A549 (cell line): Measurements from ENCODE around the gene PPP1R1B. TPM values are rescaled to one million over a fixed set of nuclear protein-coding genes. Genes with fewer than 3 reads are reported as not detected.
A peak's percentile ranks its signal among the peaks of the same experiment; 100 is the strongest.

Experiments
- ATAC-seq, 2 experiments: fragments of 200-7000 bp in 1 of 2; fragments of >200 bp in 1 of 2; cut with Nextera tagmentation in 1 of 2; cut with Tn5 transposase in 1 of 2; 3 replicates each; pipeline versions ENCODE4 v1.8.0 to v1.9.1; 2018 to 2020; ENCODE audit warnings: mild to moderate bottlenecking in 1 of 2, moderate library complexity in 1 of 2
- CTCF ChIA-PET: fragments of 300-600 bp; sonication (Branson Sonifier 250); formaldehyde crosslinking; extraction: SDS; loops from one replicate; lab custom pipeline; 2021; ENCODE audit warnings: antibody characterized with exemption, inconsistent platforms; lab: Yijun Ruan, JAX
- POLR2A ChIA-PET: fragments of 350-600 bp; formaldehyde crosslinking; extraction: SDS; loops from one replicate; lab custom pipeline; 2021; ENCODE audit warnings: antibody characterized with exemption, inconsistent platforms; lab: Yijun Ruan, JAX
- DNase-seq, 2 experiments: peaks; one replicate each; pipeline versions ENCODE4 v3.0.0 to v3.0.0-alpha.2; 2011 to 2016; ENCODE audit warnings: low read depth in 1 of 2, low spot score in 1 of 2
- FAIRE-seq: peaks from 2 replicates; lab custom pipeline; 2011; peaks lifted over from hg19 to GRCh38; lab: Jason Lieb, UNC
- H3K27ac ChIP-seq, 2 experiments: fragments of >200 bp; sonication (Bioruptor Twin); formaldehyde crosslinking; 3 replicates each; pipeline ENCODE4 v1.5.1; 2016 to 2017
- H3K4me1 ChIP-seq: fragments of >200 bp; sonication (Bioruptor Twin); formaldehyde crosslinking; 3 replicates; pipeline ENCODE4 v1.6.1; 2016
- H3K4me2 ChIP-seq: fragments of >200 bp; sonication (Bioruptor Twin); formaldehyde crosslinking; 3 replicates; pipeline ENCODE4 v1.6.1; 2016
- H3K4me3 ChIP-seq: fragments of >200 bp; sonication (Bioruptor Twin); formaldehyde crosslinking; 3 replicates; pipeline ENCODE4 v1.5.1; 2016
- H3K9me3 ChIP-seq: fragments of >200 bp; sonication (Bioruptor Twin); formaldehyde crosslinking; 3 replicates; pipeline ENCODE4 v1.6.1; 2016
- BHLHE40 ChIP-seq: IDR thresholded peaks from 2 replicates; pipeline ENCODE4 v1.6.1; 2012; ENCODE audit warnings: low read depth, low read length, inconsistent platforms
- CBX2 ChIP-seq: fragments of 200-600 bp; sonication (generic); IDR thresholded peaks from 2 replicates; pipeline ENCODE4 v1.6.1; 2016; ENCODE audit warnings: low read depth, mild to moderate bottlenecking, borderline replicate concordance
- CBX8 ChIP-seq: fragments of 200-600 bp; sonication (generic); IDR thresholded peaks from 2 replicates; pipeline ENCODE4 v1.6.1; 2016
- EP300 ChIP-seq, 2 experiments: fragments of >200 bp; sonication (Bioruptor Twin); formaldehyde crosslinking; IDR thresholded peaks; 2 replicates in 1 of 2; 3 replicates in 1 of 2; pipeline ENCODE4 v1.6.1; 2016 to 2017
- HDAC2 ChIP-seq: fragments of 200-600 bp; sonication (generic); IDR thresholded peaks from 2 replicates; pipeline ENCODE4 v1.6.1; 2016
- HEYL ChIP-seq: fragments of 250-450 bp; sonication (Bioruptor Pico); IDR thresholded peaks from 2 replicates; pipeline ENCODE4 v1.8.0; 2021; ENCODE audit warnings: mild to moderate bottlenecking, moderate library complexity
- HOXA7 ChIP-seq: fragments of 250-450 bp; sonication (Bioruptor Pico); IDR thresholded peaks from 2 replicates; pipeline ENCODE4 v1.5.0; 2020; ENCODE audit warnings: mild to moderate bottlenecking, moderate library complexity
- HOXB13 ChIP-seq: fragments of 250-450 bp; sonication (Bioruptor Pico); IDR thresholded peaks from 2 replicates; pipeline ENCODE4 v1.5.0; 2020; ENCODE audit warnings: low read depth, mild to moderate bottlenecking, moderate library complexity
- HOXB5 ChIP-seq: fragments of 250-450 bp; sonication (Bioruptor Pico); IDR thresholded peaks from 2 replicates; pipeline ENCODE4 v1.5.0; 2020; ENCODE audit warnings: mild to moderate bottlenecking, moderate library complexity
- KDM1A ChIP-seq: fragments of 200-600 bp; sonication (generic); IDR thresholded peaks from 2 replicates; pipeline ENCODE4 v1.6.1; 2016; ENCODE audit warnings: low read depth, mild to moderate bottlenecking
- MAZ ChIP-seq: fragments of 150-350 bp; IDR thresholded peaks from 2 replicates; pipeline ENCODE4 v1.6.1; 2014; ENCODE audit warnings: antibody characterized with exemption, low read depth, low read length, borderline replicate concordance
- MYC ChIP-seq: IDR thresholded peaks from 2 replicates; pipeline ENCODE4 v1.6.1; 2012; ENCODE audit warnings: mild to moderate bottlenecking, inconsistent platforms, low read length, improper control_type of control experiment, borderline replicate concordance
- NR3C1 ChIP-seq: fragments of >200 bp; sonication (Bioruptor Twin); formaldehyde crosslinking; IDR thresholded peaks from 3 replicates; pipeline ENCODE4 v1.6.1; 2017
- RARB ChIP-seq: fragments of 250-450 bp; sonication (Bioruptor Pico); IDR thresholded peaks from 2 replicates; pipeline ENCODE4 v1.8.0; 2021; ENCODE audit warnings: mild to moderate bottlenecking, moderate library complexity
- RCOR1 ChIP-seq: fragments of 150-350 bp; IDR thresholded peaks from 2 replicates; pipeline ENCODE4 v1.6.1; 2014; ENCODE audit warnings: antibody characterized with exemption, low read length, low read depth
- RNF2 ChIP-seq: fragments of 200-600 bp; sonication (generic); IDR thresholded peaks from 2 replicates; pipeline ENCODE4 v1.6.1; 2016; ENCODE audit warnings: low read depth, mild to moderate bottlenecking, antibody characterized with exemption, moderate library complexity, borderline replicate concordance
- SREBF2 ChIP-seq: fragments of 450-650 bp; IDR thresholded peaks from 2 replicates; pipeline ENCODE4 v1.6.1; 2014; ENCODE audit warnings: mild to moderate bottlenecking, moderate library complexity
- TFCP2L1 ChIP-seq: fragments of 250-450 bp; sonication (Bioruptor Pico); IDR thresholded peaks from 2 replicates; pipeline ENCODE4 v1.5.0; 2021; ENCODE audit warnings: mild to moderate bottlenecking
- ZFP36 ChIP-seq: fragments of 450-650 bp; IDR thresholded peaks from 2 replicates; pipeline ENCODE4 v1.6.1; 2014; ENCODE audit warnings: borderline replicate concordance; ENCODE audit not compliant: partially characterized antibody
- WGBS: methylation state at CpG from one replicate; pipeline ENCODE4 v1.1.6; 2017; ENCODE audit errors: missing lambda C conversion rate; 5-methylcytosine and 5-hydroxymethylcytosine counted together
- polyA plus RNA-seq, 4 experiments: library from polyadenylated mRNA; depleted of rRNA in 3 of 4; stranded (reverse); fragments of >200 nt; fragmentation: RNase III in 1 of 4; extraction: RNeasy Plus Mini Kit Qiagen cat#74134 plus additional on column Dnase treatment in 1 of 4; gene quantifications; 2 replicates in 3 of 4; 3 replicates in 1 of 4; pipeline ENCODE4 v1.2.3, GENCODE V29; 2011 to 2017
- TF ChIP-seq, protein P1 (sequence below): fragments of 150-350 bp; IDR thresholded peaks from 2 replicates; pipeline ENCODE4 v1.6.1; 2014; ENCODE audit warnings: low read depth, mild to moderate bottlenecking, low read length
- TF ChIP-seq, protein P2 (sequence below): IDR thresholded peaks from 2 replicates; pipeline ENCODE4 v1.6.1; 2012
- TF ChIP-seq, protein P3 (sequence below): fragments of >200 bp; sonication (Bioruptor Twin); formaldehyde crosslinking; IDR thresholded peaks from 3 replicates; pipeline ENCODE4 v1.6.1; 2016
- TF ChIP-seq, protein P4 (sequence below): fragments of >200 bp; sonication (Bioruptor Twin); formaldehyde crosslinking; IDR thresholded peaks from 3 replicates; pipeline ENCODE4 v1.5.1; 2016
- TF ChIP-seq, protein P5 (sequence below): IDR thresholded peaks from 2 replicates; pipeline ENCODE4 v1.6.1; 2012

The PPP1R1B gene
- polyA plus RNA-seq, 2 of the 4 experiments (the other 2 are of a cell fraction): 0.10 TPM; not detected in 1

DNA sequence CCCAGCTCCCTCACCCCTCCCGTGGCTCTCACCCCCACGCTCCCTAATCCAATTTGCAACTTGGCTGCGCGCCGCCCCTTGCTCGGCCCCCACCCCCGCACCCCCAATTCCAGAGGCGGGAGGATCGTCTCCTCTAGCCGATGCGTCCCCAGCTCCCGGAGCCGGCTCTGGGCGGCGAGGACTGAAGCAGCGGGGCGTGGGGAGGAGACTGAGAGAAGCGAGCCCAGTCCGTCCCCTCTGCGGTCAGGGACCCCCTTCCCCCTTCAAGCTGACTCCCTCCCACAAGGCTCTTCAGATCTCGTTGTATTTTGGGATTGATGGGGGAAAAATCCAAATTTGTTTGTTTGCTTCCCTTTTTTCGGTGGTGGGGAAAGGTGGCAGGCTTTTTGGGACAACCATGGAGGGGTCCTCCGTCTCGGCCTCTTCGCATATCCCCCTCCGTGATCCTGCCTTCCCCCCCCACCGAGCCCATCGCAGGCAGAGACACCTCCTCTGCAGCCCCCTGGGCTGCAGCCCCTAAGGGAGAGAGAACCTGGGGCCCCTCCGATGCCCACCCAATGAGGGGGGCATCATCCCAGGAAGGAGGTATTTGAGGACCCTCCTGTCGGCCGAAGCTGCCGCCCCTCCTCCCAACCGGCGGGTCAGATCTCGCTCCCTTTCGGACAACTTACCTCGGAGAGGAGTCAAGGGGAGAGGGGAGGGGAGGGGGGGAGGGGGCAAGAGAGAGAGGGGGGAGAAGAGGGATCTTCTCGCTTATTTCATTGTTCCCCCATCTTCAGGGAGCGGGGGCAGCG, 19.5 kb upstream of the PPP1R1B start:
- H3K4me3 ChIP-seq: peak overlapping the region; percentile 30
- ChIA-PET CTCF (interaction anchor here (0.7 to 58.8 kb wide), 5 partner anchors 9 to 146 kb away, joined by 3 to 1581 read pairs (median 14); partner anchors contain the start of genes PPP1R1B and STARD3), POLR2A (interaction anchor here (0.7 kb wide), 1 partner anchor 1351 kb away, joined by 5 read pairs; no protein-coding TSS in a partner anchor)
- no peak for DNase-seq
- peak in 1 of 2 experiments; percentile 26; a peak in 3 of 6 replicates for ATAC-seq
- H3K27ac ChIP-seq: peak overlapping the region in 1 of 2 experiments; percentile 20; a peak in 2 of 6 replicates
- no peak for TF ChIP-seq RCOR1
- TF ChIP-seq ZFP36: peak; percentile 23
- TF ChIP-seq CBX8: peak; percentile 99
- TF ChIP-seq HDAC2: no peak
- TF ChIP-seq RNF2: peak; percentile 99
- peak overlapping the region; percentile 92 for H3K4me2 ChIP-seq
- H3K4me1 ChIP-seq: peaks cover 44% of the 10 kb centered on the region
- WGBS: 1% methylated on average over 16 of the region's 40 CpGs
- no peak for FAIRE-seq
- H3K9me3 ChIP-seq: no peaks in the 10 kb centered on the region

DNA sequence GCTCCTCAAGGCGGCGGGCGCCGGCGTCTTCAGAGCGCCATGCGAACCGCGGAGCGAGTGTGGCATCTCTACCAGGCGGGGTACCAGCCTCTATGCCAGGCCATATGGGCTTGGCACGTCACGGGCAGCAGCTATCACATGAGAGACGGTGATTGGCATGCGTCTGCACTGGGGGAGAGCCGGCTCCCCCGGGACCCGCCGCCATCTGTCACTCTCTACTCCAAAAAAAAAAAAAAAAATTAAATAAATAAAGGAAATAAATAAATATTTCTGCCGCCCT, 19.0 kb upstream of the PPP1R1B start, which contains the start of gene NEUROD2:
NEUROD2 (minus strand) TSS at position 70 of the 280 bp plus-strand sequence. CDS start 1,321 bp downstream, outside the sequence.
- POLR2A ChIA-PET: no interaction called here
- ATAC-seq: no peak
- TF ChIP-seq, protein P1, sequence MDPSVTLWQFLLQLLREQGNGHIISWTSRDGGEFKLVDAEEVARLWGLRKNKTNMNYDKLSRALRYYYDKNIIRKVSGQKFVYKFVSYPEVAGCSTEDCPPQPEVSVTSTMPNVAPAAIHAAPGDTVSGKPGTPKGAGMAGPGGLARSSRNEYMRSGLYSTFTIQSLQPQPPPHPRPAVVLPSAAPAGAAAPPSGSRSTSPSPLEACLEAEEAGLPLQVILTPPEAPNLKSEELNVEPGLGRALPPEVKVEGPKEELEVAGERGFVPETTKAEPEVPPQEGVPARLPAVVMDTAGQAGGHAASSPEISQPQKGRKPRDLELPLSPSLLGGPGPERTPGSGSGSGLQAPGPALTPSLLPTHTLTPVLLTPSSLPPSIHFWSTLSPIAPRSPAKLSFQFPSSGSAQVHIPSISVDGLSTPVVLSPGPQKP: no peak
- no peak for TF ChIP-seq NR3C1
- no peak for TF ChIP-seq TFCP2L1
- no peak for TF ChIP-seq BHLHE40
- no peak for TF ChIP-seq HOXB5 (CRISPR knock-in tag)
- TF ChIP-seq MAZ: no peak
- TF ChIP-seq, protein P2, sequence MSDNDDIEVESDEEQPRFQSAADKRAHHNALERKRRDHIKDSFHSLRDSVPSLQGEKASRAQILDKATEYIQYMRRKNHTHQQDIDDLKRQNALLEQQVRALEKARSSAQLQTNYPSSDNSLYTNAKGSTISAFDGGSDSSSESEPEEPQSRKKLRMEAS: no peak
- TF ChIP-seq MYC: no peak
- TF ChIP-seq RARB (CRISPR knock-in tag): no peak
- no peak for TF ChIP-seq HOXB13 (CRISPR knock-in tag)
- TF ChIP-seq KDM1A: no peak
- TF ChIP-seq CBX2: no peak
- no peak for TF ChIP-seq RNF2
- no peak for TF ChIP-seq SREBF2
- TF ChIP-seq EP300 (IDR thresholded peaks at IDR 0.05): no peak
- TF ChIP-seq, protein P3, sequence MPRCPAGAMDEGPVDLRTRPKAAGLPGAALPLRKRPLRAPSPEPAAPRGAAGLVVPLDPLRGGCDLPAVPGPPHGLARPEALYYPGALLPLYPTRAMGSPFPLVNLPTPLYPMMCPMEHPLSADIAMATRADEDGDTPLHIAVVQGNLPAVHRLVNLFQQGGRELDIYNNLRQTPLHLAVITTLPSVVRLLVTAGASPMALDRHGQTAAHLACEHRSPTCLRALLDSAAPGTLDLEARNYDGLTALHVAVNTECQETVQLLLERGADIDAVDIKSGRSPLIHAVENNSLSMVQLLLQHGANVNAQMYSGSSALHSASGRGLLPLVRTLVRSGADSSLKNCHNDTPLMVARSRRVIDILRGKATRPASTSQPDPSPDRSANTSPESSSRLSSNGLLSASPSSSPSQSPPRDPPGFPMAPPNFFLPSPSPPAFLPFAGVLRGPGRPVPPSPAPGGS: no peak
- TF ChIP-seq, protein P4, sequence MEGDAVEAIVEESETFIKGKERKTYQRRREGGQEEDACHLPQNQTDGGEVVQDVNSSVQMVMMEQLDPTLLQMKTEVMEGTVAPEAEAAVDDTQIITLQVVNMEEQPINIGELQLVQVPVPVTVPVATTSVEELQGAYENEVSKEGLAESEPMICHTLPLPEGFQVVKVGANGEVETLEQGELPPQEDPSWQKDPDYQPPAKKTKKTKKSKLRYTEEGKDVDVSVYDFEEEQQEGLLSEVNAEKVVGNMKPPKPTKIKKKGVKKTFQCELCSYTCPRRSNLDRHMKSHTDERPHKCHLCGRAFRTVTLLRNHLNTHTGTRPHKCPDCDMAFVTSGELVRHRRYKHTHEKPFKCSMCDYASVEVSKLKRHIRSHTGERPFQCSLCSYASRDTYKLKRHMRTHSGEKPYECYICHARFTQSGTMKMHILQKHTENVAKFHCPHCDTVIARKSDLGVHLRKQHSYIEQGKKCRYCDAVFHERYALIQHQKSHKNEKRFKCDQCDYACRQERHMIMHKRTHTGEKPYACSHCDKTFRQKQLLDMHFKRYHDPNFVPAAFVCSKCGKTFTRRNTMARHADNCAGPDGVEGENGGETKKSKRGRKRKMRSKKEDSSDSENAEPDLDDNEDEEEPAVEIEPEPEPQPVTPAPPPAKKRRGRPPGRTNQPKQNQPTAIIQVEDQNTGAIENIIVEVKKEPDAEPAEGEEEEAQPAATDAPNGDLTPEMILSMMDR: no peak
- TF ChIP-seq, protein P5, sequence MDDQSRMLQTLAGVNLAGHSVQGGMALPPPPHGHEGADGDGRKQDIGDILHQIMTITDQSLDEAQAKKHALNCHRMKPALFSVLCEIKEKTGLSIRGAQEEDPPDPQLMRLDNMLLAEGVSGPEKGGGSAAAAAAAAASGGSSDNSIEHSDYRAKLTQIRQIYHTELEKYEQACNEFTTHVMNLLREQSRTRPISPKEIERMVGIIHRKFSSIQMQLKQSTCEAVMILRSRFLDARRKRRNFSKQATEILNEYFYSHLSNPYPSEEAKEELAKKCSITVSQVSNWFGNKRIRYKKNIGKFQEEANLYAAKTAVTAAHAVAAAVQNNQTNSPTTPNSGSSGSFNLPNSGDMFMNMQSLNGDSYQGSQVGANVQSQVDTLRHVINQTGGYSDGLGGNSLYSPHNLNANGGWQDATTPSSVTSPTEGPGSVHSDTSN: no peak
- TF ChIP-seq HOXA7 (CRISPR knock-in tag): no peak
- no peak for TF ChIP-seq HEYL (CRISPR knock-in tag)
- TF ChIP-seq, all 56 proteins: peak for 0
- Histone ChIP-seq H3K4me3 (peak within 1 kb of the TSS; percentile 30), H3K4me1 (peaks cover 44% of the 10 kb centered on the region), H3K27ac (peak within 1 kb of the TSS in 1 of 2 experiments; percentile 20; a peak in 2 of 6 replicates), H3K4me2 (peak within 1 kb of the TSS; percentile 92), H3K9me3 (no peaks in the 10 kb centered on the region)
- CTCF ChIA-PET: interaction anchor here (58.8 kb wide), 1 partner anchor 27 kb away, joined by 1581 read pairs; the partner anchor contains the start of genes PPP1R1B and STARD3
- FAIRE-seq (no peak), DNase-seq (no peak)
- WGBS: 12% methylated on average over 20 of the region's 20 CpGs
